Measurements from ENCODE around the gene LGALSL.

LGALSL gene

GRCh38 chr2:64477037-64477436 lies 23.1 kb downstream of the LGALSL start:
- TF ChIP-seq ZFP30 (CRISPR knock-in tag; IDR thresholded peaks at IDR 0.05) (no peak), GLIS3 (CRISPR knock-in tag; IDR thresholded peaks at IDR 0.05) (no peak), ISL1 (CRISPR knock-in tag; IDR thresholded peaks at IDR 0.05) (no peak), TCF4 (CRISPR knock-in tag; IDR thresholded peaks at IDR 0.05; ENCODE audit: borderline replicate concordance) (no peak), PATZ1 (CRISPR knock-in tag; IDR thresholded peaks at IDR 0.05; ENCODE audit: borderline replicate concordance) (no peak), BACH2 (CRISPR knock-in tag; IDR thresholded peaks at IDR 0.05; ENCODE audit: borderline replicate concordance) (no peak), ZFP3 (CRISPR knock-in tag; IDR thresholded peaks at IDR 0.05) (no peak), ZNF565 (CRISPR knock-in tag; conservative IDR thresholded peaks at IDR 0.05; ENCODE audit: low read depth) (no peak), CSDC2 (CRISPR knock-in tag; IDR thresholded peaks at IDR 0.05) (no peak), ESRRG (CRISPR knock-in tag; IDR thresholded peaks at IDR 0.05) (no peak), ZC3H10 (CRISPR knock-in tag; IDR thresholded peaks at IDR 0.05) (no peak)
- no peak for ATAC-seq

- no peak for TF ChIP-seq TOX (CRISPR knock-in tag; IDR thresholded peaks at IDR 0.05; ENCODE audit: borderline replicate concordance)
- no peak for TF ChIP-seq TSHZ2 (CRISPR knock-in tag; IDR thresholded peaks at IDR 0.05)
- TF ChIP-seq SNAI2 (CRISPR knock-in tag; IDR thresholded peaks at IDR 0.05): no peak
- TF ChIP-seq POU6F1 (CRISPR knock-in tag; IDR thresholded peaks at IDR 0.05; ENCODE audit: borderline replicate concordance, low read depth): no peak
- no peak for TF ChIP-seq ZNF70 (CRISPR knock-in tag; IDR thresholded peaks at IDR 0.05)
- no peak for TF ChIP-seq ZFP30 (CRISPR knock-in tag; IDR thresholded peaks at IDR 0.05)
- TF ChIP-seq ZNF8 (CRISPR knock-in tag; IDR thresholded peaks at IDR 0.05): no peak
- no peak for TF ChIP-seq ISL1 (CRISPR knock-in tag; IDR thresholded peaks at IDR 0.05)
- TF ChIP-seq ARNTL (CRISPR knock-in tag; IDR thresholded peaks at IDR 0.05; ENCODE audit: borderline replicate concordance, low read depth): no peak
- no peak for ATAC-seq
Observed at GRCh38 chr2:64477979-64478378, 24.0 kb downstream of the LGALSL start.

- no peak for TF ChIP-seq ZNF70 (CRISPR knock-in tag; IDR thresholded peaks at IDR 0.05)
- no peak for TF ChIP-seq TSHZ2 (CRISPR knock-in tag; IDR thresholded peaks at IDR 0.05)
- TF ChIP-seq ESRRG (CRISPR knock-in tag; IDR thresholded peaks at IDR 0.05): no peak
- no peak for TF ChIP-seq ZNF8 (CRISPR knock-in tag; IDR thresholded peaks at IDR 0.05)
- no peak for TF ChIP-seq ZC3H10 (CRISPR knock-in tag; IDR thresholded peaks at IDR 0.05)
- no peak for TF ChIP-seq PATZ1 (CRISPR knock-in tag; IDR thresholded peaks at IDR 0.05; ENCODE audit: borderline replicate concordance)
- TF ChIP-seq TCF4 (CRISPR knock-in tag; IDR thresholded peaks at IDR 0.05; ENCODE audit: borderline replicate concordance): no peak
- TF ChIP-seq CREB5 (CRISPR knock-in tag; IDR thresholded peaks at IDR 0.05; ENCODE audit: low read depth): no peak
- no peak for TF ChIP-seq GLIS3 (CRISPR knock-in tag; IDR thresholded peaks at IDR 0.05)
- TF ChIP-seq CSDC2 (CRISPR knock-in tag; IDR thresholded peaks at IDR 0.05): no peak
- TF ChIP-seq RARB (CRISPR knock-in tag; IDR thresholded peaks at IDR 0.05): no peak
- no peak for ATAC-seq
Observed at GRCh38 chr2:64478502-64479230, 24.7 kb downstream of the LGALSL start.
